Activated naive CD8-positive, alpha-beta T cell (primary cell): ENCODE results near the gene CTDSPL.
"Not testable (repeated sequence)": the region's sequence is repeated elsewhere in the genome, so short reads cannot be mapped to it uniquely, and the experiment has no call there.

Source experiments
- H3K27ac Mint-ChIP-seq: one replicate; pipeline ENCODE4 v1.8.0; 2021; ENCODE audit warnings: mixed read lengths
- H3K27me3 Mint-ChIP-seq: one replicate; pipeline ENCODE4 v1.8.0; 2021; ENCODE audit warnings: mixed read lengths
- H3K36me3 Mint-ChIP-seq: one replicate; pipeline ENCODE4 v1.8.0; 2021; ENCODE audit warnings: mixed read lengths
- H3K4me1 Mint-ChIP-seq: one replicate; pipeline ENCODE4 v1.8.0; 2021; ENCODE audit warnings: low read depth, mixed read lengths
- H3K4me3 Mint-ChIP-seq: one replicate; pipeline ENCODE4 v1.8.0; 2021; ENCODE audit warnings: mild to moderate bottlenecking, mixed read lengths
- H3K9me3 Mint-ChIP-seq: one replicate; pipeline ENCODE4 v1.8.0; 2021; ENCODE audit warnings: low read depth, mixed read lengths

The CTDSPL gene

DNA sequence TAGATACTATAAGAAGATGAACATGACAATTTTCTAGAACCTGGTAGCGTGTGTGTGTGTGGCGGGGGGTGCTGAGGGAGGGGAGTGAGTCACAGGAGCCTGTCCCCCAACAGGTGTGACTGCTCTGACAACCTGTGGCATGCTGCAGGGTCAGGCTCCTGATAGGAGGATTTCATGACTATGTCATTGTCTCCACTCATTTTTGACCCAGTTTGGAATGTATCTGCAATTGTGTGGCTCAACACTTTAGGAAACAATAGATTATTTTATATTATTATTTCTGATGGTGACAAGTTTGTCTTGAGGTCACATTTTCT is 119.6 kb downstream of the CTDSPL start:
- Mint-ChIP-seq H3K27me3 (no peaks in the 10 kb centered on the region), H3K9me3 (no peaks in the 10 kb centered on the region), H3K36me3 (no peaks in the 10 kb centered on the region), H3K4me1 (peaks cover 1% of the 10 kb centered on the region), H3K4me3 (no peak overlapping the region), H3K27ac (no peak overlapping the region)

DNA sequence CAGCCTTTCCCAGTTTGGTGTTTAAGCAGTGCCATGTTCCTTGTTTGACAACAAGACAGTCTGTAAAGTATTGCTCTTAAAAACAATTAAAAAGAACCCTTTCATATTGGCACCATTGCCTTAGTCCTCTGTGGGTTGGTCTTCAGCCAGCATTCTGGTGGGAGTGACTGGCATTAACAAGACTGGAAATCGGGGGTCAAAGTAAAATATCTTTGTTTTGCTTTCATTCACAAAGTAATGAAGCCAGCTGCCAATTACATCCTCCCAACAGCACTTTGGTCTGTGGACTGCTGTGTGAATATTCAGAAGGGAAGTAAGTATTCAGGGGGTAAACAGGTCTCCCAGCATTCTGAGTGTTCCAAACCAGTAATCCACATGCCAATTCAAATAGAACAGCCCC is 120.7 kb downstream of the CTDSPL start:
- H3K9me3 Mint-ChIP-seq = no peaks in the 10 kb centered on the region
- peaks cover 1% of the 10 kb centered on the region for H3K4me1 Mint-ChIP-seq
- H3K36me3 Mint-ChIP-seq = no peaks in the 10 kb centered on the region
- no peak overlapping the region for H3K27ac Mint-ChIP-seq
- H3K27me3 Mint-ChIP-seq = no peaks in the 10 kb centered on the region
- H3K4me3 Mint-ChIP-seq = no peak overlapping the region

DNA sequence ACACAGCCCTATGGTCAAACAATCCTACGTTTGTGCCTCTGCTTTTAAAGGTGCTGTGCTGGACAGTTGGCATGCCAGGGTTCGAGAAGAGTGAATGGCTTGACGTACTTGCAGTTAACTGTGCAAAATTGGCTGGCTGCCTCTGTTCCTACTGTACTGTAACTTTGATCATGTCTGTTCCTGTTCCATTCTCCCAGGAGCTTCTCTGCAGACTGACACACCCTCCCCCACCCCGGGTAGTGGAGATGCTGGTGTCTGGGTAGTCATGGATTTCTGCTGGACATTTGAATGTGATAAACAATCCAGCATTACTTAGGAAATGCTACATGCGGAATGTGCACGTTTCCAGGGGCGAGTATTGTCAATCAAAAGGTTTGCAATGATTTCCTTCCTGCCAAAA is 122.4 kb downstream of the CTDSPL start:
- no peak overlapping the region for H3K27ac Mint-ChIP-seq
- no peaks in the 10 kb centered on the region for H3K9me3 Mint-ChIP-seq
- H3K4me1 Mint-ChIP-seq = peaks cover 4% of the 10 kb centered on the region
- H3K4me3 Mint-ChIP-seq = no peak overlapping the region
- H3K36me3 Mint-ChIP-seq = no peaks in the 10 kb centered on the region
- no peaks in the 10 kb centered on the region for H3K27me3 Mint-ChIP-seq

DNA sequence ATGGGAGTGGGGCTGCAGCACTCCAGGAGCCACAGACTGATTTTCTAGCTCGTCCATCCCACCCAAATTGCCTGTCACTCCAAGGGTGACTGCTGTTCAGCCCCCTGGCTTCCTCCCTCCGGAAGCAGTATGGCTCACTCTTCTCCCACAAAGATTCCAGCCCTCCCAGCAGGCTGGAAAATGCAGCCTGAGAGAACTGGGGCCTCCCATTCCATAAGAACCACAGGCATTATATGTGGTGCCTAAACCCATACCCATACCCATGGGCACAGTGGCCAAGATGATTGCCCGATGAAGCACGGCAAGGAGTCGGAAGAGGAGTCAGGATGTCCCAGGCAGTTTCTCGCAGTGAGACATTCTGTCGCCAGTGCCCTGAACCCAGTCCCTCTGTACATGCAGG is 122.9 kb downstream of the CTDSPL start:
- no peak overlapping the region for H3K27ac Mint-ChIP-seq

DNA sequence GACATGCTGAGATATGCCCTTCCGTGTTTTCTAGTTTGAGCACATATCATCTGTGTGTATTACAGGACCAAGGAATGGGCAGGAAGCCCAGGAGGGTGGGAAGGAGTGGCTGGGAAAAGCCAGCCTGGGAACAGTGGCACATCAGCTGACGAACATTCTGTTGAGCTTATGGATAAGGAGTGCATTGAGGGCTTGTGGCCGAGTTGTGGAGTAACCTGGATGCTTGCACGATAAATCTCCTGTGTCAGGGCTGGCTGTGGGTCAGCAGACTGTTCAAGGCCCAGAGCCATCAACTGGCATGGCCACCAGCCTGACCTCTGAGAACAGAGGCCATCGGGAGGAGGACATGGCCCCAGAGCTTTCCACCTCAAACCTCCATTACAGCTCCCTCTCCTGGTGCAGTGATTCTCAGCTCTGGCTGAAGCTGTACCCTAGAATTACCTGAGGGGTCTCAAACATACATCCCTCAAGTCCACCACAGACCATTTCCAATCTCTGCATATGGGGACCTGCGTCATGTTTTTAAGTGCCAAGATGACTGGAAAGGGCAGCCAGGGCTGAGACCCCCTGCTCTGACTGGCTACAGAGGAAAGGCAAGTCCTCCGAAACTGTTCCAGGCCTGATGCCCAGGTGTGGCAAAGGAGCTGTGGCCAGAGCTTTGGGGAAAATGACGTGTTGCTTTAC is 124.1 kb downstream of the CTDSPL start:
- Mint-ChIP-seq H3K27ac (no peak overlapping the region), H3K36me3 (no peaks in the 10 kb centered on the region), H3K27me3 (no peaks in the 10 kb centered on the region), H3K4me3 (no peak overlapping the region), H3K9me3 (no peaks in the 10 kb centered on the region), H3K4me1 (peaks cover 4% of the 10 kb centered on the region)

More for the DNA sequence above, 122.9 kb downstream of the CTDSPL start:
- no peaks in the 10 kb centered on the region for H3K27me3 Mint-ChIP-seq
- no peak overlapping the region for H3K4me3 Mint-ChIP-seq
- peaks cover 4% of the 10 kb centered on the region for H3K4me1 Mint-ChIP-seq
- H3K9me3 Mint-ChIP-seq = no peaks in the 10 kb centered on the region
- H3K36me3 Mint-ChIP-seq = no peaks in the 10 kb centered on the region

DNA sequence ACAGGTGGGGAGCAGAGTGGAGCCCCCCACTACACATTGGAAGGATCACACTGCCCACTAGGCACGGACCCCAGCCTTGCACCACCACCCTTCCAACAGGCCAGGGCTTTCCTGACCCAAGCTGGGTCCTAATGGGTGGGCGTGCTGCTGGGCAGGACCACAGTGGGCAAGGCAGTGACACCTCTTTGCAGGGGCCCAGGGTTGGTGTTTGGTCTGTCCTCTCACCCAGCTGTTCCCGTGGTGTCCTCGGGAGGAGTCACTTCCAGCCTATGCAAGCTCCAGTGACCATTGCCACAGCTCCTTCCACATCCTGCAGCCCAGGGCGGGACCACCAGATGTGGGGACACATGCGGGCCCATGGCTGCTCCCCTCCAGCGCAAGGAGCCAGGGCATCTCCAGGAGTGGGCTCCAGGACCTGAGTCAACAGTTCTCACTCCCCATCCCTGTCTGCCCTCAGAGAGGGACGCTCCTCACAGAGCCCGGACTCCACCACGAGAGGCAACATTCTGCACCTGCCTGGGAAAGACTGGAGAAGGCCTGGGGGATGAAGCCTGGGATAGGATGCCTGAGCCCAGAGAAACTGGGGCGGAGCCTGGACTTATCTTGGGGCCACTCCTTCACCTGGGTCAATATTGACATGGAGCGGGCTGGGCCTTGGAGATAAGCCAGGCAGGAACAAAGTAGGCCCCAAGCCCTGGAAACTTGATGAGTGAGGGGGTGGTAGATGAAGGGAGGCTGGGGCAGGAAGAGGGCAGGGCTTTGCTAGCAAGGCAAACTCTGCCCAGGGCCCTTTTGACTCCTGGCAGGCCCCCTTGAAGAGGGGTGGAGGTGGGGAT is 125.0 kb downstream of the CTDSPL start:
- Mint-ChIP-seq H3K27ac (no peak overlapping the region), H3K9me3 (no peaks in the 10 kb centered on the region), H3K36me3 (no peaks in the 10 kb centered on the region), H3K4me3 (no peak overlapping the region), H3K27me3 (no peaks in the 10 kb centered on the region), H3K4me1 (peaks cover 4% of the 10 kb centered on the region)

DNA sequence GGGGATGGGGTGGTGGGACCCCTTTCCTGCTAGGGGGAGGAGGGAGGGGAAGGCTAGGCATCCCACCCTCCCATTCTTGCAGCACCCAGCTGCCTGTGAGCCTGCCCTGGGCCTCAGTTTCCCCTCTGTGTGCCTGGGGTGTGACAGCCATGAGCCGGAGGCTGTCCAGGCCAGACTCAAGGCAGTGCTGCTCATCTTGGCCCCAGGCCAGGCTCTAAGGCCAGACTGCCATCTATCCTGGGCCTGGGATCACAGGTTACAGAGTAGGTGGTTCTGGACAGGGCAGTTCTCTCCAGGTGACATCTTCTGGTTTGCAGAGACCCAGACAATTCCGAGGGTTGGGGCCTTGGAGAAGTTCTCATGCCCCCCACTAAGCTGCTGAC is 125.6 kb downstream of the CTDSPL start:
- Mint-ChIP-seq H3K36me3 (no peaks in the 10 kb centered on the region), H3K4me3 (no peak overlapping the region), H3K27ac (no peak overlapping the region), H3K4me1 (peaks cover 4% of the 10 kb centered on the region), H3K27me3 (no peaks in the 10 kb centered on the region), H3K9me3 (no peaks in the 10 kb centered on the region)

DNA sequence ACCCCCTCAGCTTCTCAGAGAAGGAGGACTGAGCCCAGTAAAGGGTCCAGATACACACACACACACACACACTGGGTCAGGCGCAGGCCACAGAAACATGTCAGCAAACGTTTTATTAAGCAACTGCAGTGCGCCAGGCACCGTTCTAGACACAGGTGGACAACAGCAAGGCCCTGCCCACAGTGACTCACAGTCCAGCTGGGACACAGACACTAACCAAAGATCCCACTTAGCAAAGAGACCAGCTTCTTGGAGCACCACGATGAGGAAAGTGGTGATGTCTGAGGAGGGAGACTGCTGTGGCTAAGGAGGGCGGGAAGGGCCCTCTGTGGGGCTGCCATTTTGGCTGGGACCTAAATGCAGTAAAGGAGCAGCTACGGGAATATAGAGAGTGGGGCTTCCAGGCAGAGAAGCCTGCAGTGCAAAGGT is 126.1 kb downstream of the CTDSPL start:
- H3K36me3 Mint-ChIP-seq = no peaks in the 10 kb centered on the region
- H3K27me3 Mint-ChIP-seq = no peaks in the 10 kb centered on the region
- no peak overlapping the region for H3K27ac Mint-ChIP-seq
- peaks cover 4% of the 10 kb centered on the region for H3K4me1 Mint-ChIP-seq
- no peaks in the 10 kb centered on the region for H3K9me3 Mint-ChIP-seq
- H3K4me3 Mint-ChIP-seq = no peak overlapping the region

DNA sequence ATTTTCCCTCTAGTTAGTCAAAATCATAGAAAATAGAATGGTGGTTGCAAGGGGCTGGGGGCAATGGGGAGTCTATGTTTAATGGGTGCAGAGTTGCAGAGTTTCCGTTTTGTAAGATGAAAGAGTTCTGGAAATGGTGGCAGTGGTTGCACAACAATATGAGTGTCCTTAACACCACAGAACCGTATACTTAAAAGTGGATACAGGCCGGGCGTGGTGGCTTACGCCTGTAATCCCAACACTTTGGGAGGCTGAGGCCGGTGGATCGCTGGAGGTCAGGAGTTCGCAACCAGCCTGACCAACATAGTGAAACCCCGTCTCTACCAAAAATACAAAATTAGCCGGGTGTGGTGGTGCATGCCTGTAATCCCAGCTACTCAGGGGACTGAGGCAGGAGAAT is 126.7 kb downstream of the CTDSPL start:
- H3K9me3 Mint-ChIP-seq, H3K4me1 Mint-ChIP-seq, H3K27ac Mint-ChIP-seq, H3K36me3 Mint-ChIP-seq, H3K27me3 Mint-ChIP-seq, H3K4me3 Mint-ChIP-seq: not testable (repeated sequence)

DNA sequence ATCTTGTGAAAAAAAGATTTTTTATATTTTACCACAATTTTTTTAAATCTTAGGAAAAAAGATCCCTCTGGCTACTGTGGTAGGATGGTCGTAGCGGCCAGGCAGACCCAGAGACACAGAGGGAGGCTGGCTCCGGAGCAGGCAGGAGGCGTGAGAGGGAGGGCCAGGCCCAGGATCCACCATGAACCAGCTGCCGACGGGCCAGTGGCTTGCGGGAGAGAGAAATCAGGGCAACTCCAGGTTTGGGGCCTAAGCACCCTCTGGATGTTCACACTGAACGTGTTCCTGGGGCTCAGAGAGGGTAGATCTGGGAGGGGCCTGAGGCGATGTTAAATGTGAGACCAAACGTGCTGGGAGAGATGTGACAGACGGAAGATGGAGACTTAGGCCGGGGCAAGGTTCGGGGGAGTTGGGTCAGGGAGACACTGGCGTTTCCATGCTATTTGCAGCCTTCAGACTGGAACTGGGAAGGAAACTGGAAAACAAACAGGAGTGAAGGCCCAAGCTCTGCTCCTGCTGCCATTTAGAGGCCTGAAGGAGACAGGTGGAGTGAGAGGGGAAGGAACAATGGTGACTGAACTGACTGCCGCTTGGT is 127.3 kb downstream of the CTDSPL start:
- H3K4me1 Mint-ChIP-seq = peaks cover 15% of the 10 kb centered on the region
- H3K36me3 Mint-ChIP-seq = no peaks in the 10 kb centered on the region
- H3K27ac Mint-ChIP-seq = no peak overlapping the region
- H3K27me3 Mint-ChIP-seq = no peaks in the 10 kb centered on the region
- H3K9me3 Mint-ChIP-seq = no peaks in the 10 kb centered on the region
- H3K4me3 Mint-ChIP-seq = no peak overlapping the region

DNA sequence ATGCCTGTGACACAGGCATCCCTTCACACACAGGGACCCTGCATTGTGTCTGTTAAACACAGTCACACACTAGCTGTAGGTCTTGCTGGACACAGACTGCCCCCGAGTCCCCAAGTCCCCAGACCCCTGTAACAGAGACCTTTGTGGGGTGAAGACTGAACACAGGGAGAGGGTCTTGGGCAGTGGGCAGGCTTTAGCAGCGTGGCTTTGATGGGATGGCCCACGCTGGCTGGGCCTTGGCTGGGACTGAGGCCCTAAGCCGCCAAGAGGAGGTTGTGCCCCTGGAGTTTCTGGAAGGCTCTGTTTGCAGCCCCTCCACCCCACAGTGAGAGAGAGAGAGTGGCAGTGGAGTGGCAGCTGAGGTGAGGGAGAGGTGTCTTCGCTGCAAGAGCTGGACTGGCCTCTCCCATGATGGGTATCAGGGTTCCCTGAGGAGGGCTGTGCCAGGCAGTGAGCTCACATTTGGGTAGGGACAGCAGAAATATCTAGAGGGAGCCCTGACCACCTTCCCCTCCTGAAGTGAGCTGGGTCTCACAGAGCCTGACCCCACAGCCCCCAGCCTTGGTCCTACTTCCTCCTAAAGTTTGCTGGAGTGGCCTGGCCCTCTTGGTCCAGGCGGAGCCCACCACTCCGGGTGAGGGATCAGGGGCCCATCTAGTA is 128.3 kb downstream of the CTDSPL start:
- H3K9me3 Mint-ChIP-seq = no peaks in the 10 kb centered on the region
- no peak overlapping the region for H3K27ac Mint-ChIP-seq
- H3K27me3 Mint-ChIP-seq = no peaks in the 10 kb centered on the region
- no peak overlapping the region for H3K4me3 Mint-ChIP-seq
- no peaks in the 10 kb centered on the region for H3K36me3 Mint-ChIP-seq
- H3K4me1 Mint-ChIP-seq = peaks cover 21% of the 10 kb centered on the region

DNA sequence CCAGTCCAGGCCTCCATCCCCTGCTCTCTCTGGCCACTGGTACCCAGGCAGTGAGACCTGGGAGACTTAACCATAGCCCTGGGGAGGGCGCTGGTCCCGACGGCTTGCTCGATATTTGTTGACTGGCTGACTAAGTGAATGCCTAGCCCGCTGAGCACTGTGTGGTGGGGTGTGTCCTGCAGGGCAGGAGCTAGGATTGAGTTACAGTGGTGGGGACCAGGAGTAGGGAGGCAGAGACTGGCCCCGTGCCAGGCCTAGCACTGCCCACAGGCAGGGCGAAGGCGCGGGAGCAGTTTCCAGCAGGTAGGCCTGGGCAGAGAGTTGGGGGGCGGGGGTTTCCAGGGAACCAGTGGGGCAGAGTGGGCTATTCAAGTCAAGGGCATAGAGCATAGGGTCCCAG is 128.8 kb downstream of the CTDSPL start, which contains the start of gene VILL:
Gene VILL, plus strand, starts transcription at position 260 of the 400 bp plus-strand sequence. CDS start 2,887 bp downstream, outside the sequence.
- H3K27me3 Mint-ChIP-seq = no peaks in the 10 kb centered on the region
- no peaks in the 10 kb centered on the region for H3K9me3 Mint-ChIP-seq
- no peak within 1 kb of the TSS for H3K27ac Mint-ChIP-seq
- peaks cover 2% of the 10 kb centered on the region for H3K36me3 Mint-ChIP-seq
- H3K4me3 Mint-ChIP-seq = no peak within 1 kb of the TSS
- H3K4me1 Mint-ChIP-seq = peaks cover 27% of the 10 kb centered on the region

DNA sequence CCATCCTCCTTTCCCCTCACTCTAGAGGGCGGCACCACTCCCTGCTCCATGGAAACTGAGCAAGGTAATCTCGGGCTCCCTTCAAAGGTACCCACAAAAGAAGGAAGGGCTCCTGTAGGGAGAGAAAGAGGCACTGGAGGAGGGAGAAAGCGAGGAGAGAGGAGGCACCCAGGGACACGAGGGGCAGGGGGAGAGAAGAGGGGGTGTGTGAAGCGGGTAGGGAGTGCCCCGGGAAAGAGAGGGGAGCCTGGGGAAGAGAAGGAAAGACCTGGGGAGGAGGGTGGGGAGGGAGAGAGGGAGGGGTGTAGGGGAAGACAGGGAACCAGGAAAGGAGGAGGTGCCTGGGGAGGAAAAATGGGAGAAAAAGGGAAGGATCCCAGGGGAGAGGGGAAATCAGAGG is 129.4 kb downstream of the CTDSPL start:
- Mint-ChIP-seq H3K4me1 (peaks cover 32% of the 10 kb centered on the region), H3K36me3 (peaks cover 2% of the 10 kb centered on the region), H3K27ac (no peak overlapping the region), H3K9me3 (no peaks in the 10 kb centered on the region), H3K27me3 (no peaks in the 10 kb centered on the region), H3K4me3 (no peak overlapping the region)

DNA sequence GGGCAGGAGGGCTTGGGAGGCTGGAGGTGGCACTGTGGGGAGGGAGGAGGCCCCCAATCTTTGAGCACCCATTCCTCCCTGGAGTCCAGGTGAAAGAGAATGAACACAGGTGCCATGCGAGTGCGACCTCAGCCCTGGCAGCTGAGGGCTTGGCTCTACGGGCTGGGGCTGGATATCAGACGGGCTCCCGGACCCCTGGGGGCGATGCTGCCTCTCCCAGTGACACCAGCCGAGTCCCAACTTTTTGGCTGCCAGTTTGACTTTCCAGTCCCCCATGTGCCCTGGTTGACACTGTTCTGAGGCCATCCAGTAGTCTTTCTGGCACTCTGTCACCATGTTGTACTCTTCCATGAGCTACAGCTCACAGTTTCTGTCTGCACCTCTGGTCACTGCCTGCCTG is 130.1 kb downstream of the CTDSPL start:
- peaks cover 8% of the 10 kb centered on the region for H3K36me3 Mint-ChIP-seq
- H3K27ac Mint-ChIP-seq = no peak overlapping the region
- no peak overlapping the region for H3K4me3 Mint-ChIP-seq
- peaks cover 3% of the 10 kb centered on the region for H3K9me3 Mint-ChIP-seq
- H3K27me3 Mint-ChIP-seq = no peaks in the 10 kb centered on the region
- peaks cover 39% of the 10 kb centered on the region for H3K4me1 Mint-ChIP-seq
